DND-41 (cell line): ENCODE results near the gene TMEM88.

ENCODE experiments used
- EZH2 ChIP-seq: IDR thresholded peaks from 3 replicates; pipeline ENCODE4 v1.6.1; 2012; ENCODE audit warnings: borderline replicate concordance, low read depth, mild to moderate bottlenecking, moderate library complexity, low read length, inconsistent platforms; ENCODE audit not compliant: severe bottlenecking
- TF ChIP-seq, protein P1 (sequence below): IDR thresholded peaks from 2 replicates; pipeline ENCODE4 v1.5.1; 2012; ENCODE audit warnings: borderline replicate concordance, low read length, moderate library complexity, mild to moderate bottlenecking; ENCODE audit not compliant: poor library complexity, severe bottlenecking; ENCODE audit errors: extremely low read depth

DNA sequence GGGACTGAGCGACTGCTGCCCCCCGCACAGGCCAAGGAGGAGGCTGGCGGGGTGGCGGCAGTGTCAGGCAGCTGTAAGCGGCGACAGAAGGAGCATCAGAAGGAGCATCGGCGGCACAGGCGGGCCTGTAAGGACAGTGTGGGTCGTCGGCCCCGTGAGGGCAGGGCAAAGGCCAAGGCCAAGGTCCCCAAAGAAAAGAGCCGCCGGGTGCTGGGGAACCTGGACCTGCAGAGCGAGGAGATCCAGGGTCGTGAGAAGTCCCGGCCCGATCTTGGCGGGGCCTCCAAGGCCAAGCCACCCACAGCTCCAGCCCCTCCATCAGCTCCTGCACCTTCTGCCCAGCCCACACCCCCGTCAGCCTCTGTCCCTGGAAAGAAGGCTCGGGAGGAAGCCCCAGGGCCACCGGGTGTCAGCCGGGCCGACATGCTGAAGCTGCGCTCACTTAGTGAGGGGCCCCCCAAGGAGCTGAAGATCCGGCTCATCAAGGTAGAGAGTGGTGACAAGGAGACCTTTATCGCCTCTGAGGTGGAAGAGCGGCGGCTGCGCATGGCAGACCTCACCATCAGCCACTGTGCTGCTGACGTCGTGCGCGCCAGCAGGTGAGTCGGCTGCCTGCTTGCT lies 5.6 kb upstream of the TMEM88 start:
- TF ChIP-seq, protein P1, sequence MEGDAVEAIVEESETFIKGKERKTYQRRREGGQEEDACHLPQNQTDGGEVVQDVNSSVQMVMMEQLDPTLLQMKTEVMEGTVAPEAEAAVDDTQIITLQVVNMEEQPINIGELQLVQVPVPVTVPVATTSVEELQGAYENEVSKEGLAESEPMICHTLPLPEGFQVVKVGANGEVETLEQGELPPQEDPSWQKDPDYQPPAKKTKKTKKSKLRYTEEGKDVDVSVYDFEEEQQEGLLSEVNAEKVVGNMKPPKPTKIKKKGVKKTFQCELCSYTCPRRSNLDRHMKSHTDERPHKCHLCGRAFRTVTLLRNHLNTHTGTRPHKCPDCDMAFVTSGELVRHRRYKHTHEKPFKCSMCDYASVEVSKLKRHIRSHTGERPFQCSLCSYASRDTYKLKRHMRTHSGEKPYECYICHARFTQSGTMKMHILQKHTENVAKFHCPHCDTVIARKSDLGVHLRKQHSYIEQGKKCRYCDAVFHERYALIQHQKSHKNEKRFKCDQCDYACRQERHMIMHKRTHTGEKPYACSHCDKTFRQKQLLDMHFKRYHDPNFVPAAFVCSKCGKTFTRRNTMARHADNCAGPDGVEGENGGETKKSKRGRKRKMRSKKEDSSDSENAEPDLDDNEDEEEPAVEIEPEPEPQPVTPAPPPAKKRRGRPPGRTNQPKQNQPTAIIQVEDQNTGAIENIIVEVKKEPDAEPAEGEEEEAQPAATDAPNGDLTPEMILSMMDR = no peak
- no peak for TF ChIP-seq EZH2
